WTC11 (cell line): ENCODE measurements around the gene FAH. TPM values are rescaled to one million over a fixed set of nuclear protein-coding genes. Genes with fewer than 3 reads are reported as not detected.

Source experiments
- ATAC-seq: fragments of 200-7000 bp; cut with Tn5 transposase; 2 replicates; pipeline ENCODE4 v1.10.0; 2021; ENCODE audit warnings: mild to moderate bottlenecking, moderate library complexity
- CTCF ChIA-PET: fragments of 300-600 bp; sonication (Branson Sonifier 250); formaldehyde crosslinking; loops from one replicate; lab custom pipeline; 2021; ENCODE audit warnings: antibody characterized with exemption; lab: Charles Lee
- POLR2A ChIA-PET: fragments of 350-600 bp; sonication (Branson Sonifier 250); formaldehyde crosslinking; loops from one replicate; lab custom pipeline; 2021; ENCODE audit warnings: antibody characterized with exemption; lab: Charles Lee
- DNase-seq: peaks from one replicate; pipeline ENCODE4 v3.0.0; 2021; ENCODE audit warnings: low spot score
- H3K27ac Mint-ChIP-seq: 2 replicates; pipeline ENCODE4 v1.8.0; 2021; ENCODE audit warnings: mixed read lengths
- H3K27me3 Mint-ChIP-seq: 2 replicates; pipeline ENCODE4 v1.8.0; 2021; ENCODE audit warnings: low read depth, mild to moderate bottlenecking, moderate library complexity, mixed read lengths
- H3K36me3 Mint-ChIP-seq: 2 replicates; pipeline ENCODE4 v1.8.0; 2021; ENCODE audit warnings: mixed read lengths
- H3K4me1 Mint-ChIP-seq: 2 replicates; pipeline ENCODE4 v1.8.0; 2022; ENCODE audit warnings: mixed read lengths
- H3K4me3 Mint-ChIP-seq: 2 replicates; pipeline ENCODE4 v1.8.0; 2021; ENCODE audit warnings: mild to moderate bottlenecking, moderate library complexity, mixed read lengths
- H3K9me3 Mint-ChIP-seq: 2 replicates; pipeline ENCODE4 v1.8.0; 2021; ENCODE audit warnings: mixed read lengths
- CREB1 ChIP-seq: sonication (generic); formaldehyde crosslinking; IDR thresholded peaks from 2 replicates; pipeline ENCODE4 v1.8.0; 2023; ENCODE audit warnings: mild to moderate bottlenecking, missing genetic modification reagents
- CTCF ChIP-seq: fragments of 200-600 bp; IDR thresholded peaks from 2 replicates; pipeline ENCODE4 v1.8.0; 2022; ENCODE audit warnings: antibody characterized with exemption
- ZNF121 ChIP-seq: sonication (generic); formaldehyde crosslinking; IDR thresholded peaks from 2 replicates; pipeline ENCODE4 v1.8.0; 2023; ENCODE audit warnings: missing genetic modification reagents
- ZNF671 ChIP-seq: fragments of 250-450 bp; sonication (Bioruptor Pico); IDR thresholded peaks from 2 replicates; pipeline ENCODE4 v1.8.0; 2021; ENCODE audit warnings: mild to moderate bottlenecking
- total RNA-seq: library from RNA; stranded (reverse); gene quantifications from 3 replicates; pipeline ENCODE4 v1.2.3, GENCODE V29; 2021

Gene FAH
- total RNA-seq, 1 experiment from 2014 or later: 22.8 TPM

- no peak for TF ChIP-seq ZNF671
- TF ChIP-seq, all 79 proteins: peak for 0
These were observed 80.8 kb downstream of the FAH start (continued) for GRCh38 chr15:80233581-80233980.

- Mint-ChIP-seq H3K27ac (no peak overlapping the region), H3K27me3 (no peaks in the 10 kb centered on the region), H3K9me3 (no peaks in the 10 kb centered on the region), H3K4me1 (peaks cover 9% of the 10 kb centered on the region; the same call in 1 of the 2 replicates), H3K36me3 (no peaks in the 10 kb centered on the region), H3K4me3 (no peak overlapping the region)
- DNase-seq (peak; percentile 71), ATAC-seq (peak; percentile 89)
- TF ChIP-seq CTCF (peak; percentile 59), CREB1 (CRISPR knock-in tag) (no peak), ZNF121 (CRISPR knock-in tag) (peak; percentile 50; the same call in 1 of the 2 replicates)
- ChIA-PET POLR2A (interaction anchor here (0.7 kb wide), 1 partner anchor 41 kb away, joined by 3 read pairs; no protein-coding TSS in a partner anchor), CTCF (interaction anchor here (0.5 to 1.9 kb wide), 6 partner anchors 10 to 381 kb away, joined by 3 to 7 read pairs (median 4); no protein-coding TSS in a partner anchor)
These were observed 82.1 kb downstream of the FAH start for GRCh38 chr15:80234883-80235282.

Other genes starting within 250 kb of the FAH start
- 0.25 to 0.32 TPM (median 0.28 TPM) in 3 replicates for gene BCL2A1, start 181.8 kb upstream of the FAH start, total RNA-seq
- 108 to 119 TPM (median 114 TPM) in 3 replicates for gene ZFAND6, start 93.3 kb upstream of the FAH start, total RNA-seq
- gene CTXND1, start 99.2 kb downstream of the FAH start, total RNA-seq: 0.04 to 0.05 TPM in 2 of 3 replicates, not detected in the other